Common myeloid progenitor, CD34-positive (primary cell): Measurements from ENCODE around the gene NTMT2.

Experiments used
- CTCF ChIA-PET: fragments of 350-600 bp; sonication (Branson Sonifier 250); formaldehyde crosslinking; loops from one replicate; lab custom pipeline; 2021; ENCODE audit warnings: antibody characterized with exemption; lab: Charles Lee
- POLR2A ChIA-PET: fragments of 350-600 bp; sonication (Branson Sonifier 250); formaldehyde crosslinking; loops from one replicate; lab custom pipeline; 2021; ENCODE audit warnings: antibody characterized with exemption; lab: Charles Lee
- DNase-seq, 3 donors: peaks; one replicate each; pipeline versions ENCODE4 v3.0.0 to v3.0.0-alpha.2; 2013
- H3K27ac ChIP-seq, 2 experiments: 1 replicate in 1 of 2; 2 replicates in 1 of 2; pipeline ENCODE4 v1.7.0; 2013; ENCODE audit warnings: inconsistent platforms in 2 of 2, low read length in 2 of 2, mild to moderate bottlenecking in 2 of 2, low read depth in 1 of 2, moderate library complexity in 1 of 2; ENCODE audit not compliant: severe bottlenecking in 2 of 2, insufficient read depth in 1 of 2, poor library complexity in 1 of 2
- H3K27me3 ChIP-seq, 5 experiments: replicated peaks in 2 of 5; 1 replicate in 3 of 5; 2 replicates in 2 of 5; pipeline versions ENCODE4 v1.6.1 to v1.7.0; 2013; ENCODE audit warnings: low read length in 4 of 5, mild to moderate bottlenecking in 2 of 5, moderate library complexity in 2 of 5, inconsistent platforms in 1 of 5; ENCODE audit not compliant: insufficient read depth in 5 of 5, control insufficient read depth in 4 of 5
- H3K36me3 ChIP-seq, 4 experiments: 1 replicate in 2 of 4; 2 replicates in 2 of 4; pipeline versions ENCODE4 v1.6.1 to v1.7.0; 2013; ENCODE audit warnings: low read length in 3 of 4, control low read depth in 1 of 4, mild to moderate bottlenecking in 1 of 4; ENCODE audit not compliant: control insufficient read depth in 4 of 4, insufficient read depth in 4 of 4
- H3K4me1 ChIP-seq, 4 experiments: 1 replicate in 3 of 4; 2 replicates in 1 of 4; pipeline versions ENCODE4 v1.6.1 to v1.7.1; 2013; ENCODE audit warnings: low read length in 3 of 4, mild to moderate bottlenecking in 3 of 4, control low read depth in 1 of 4, inconsistent platforms in 1 of 4, moderate library complexity in 1 of 4; ENCODE audit not compliant: control insufficient read depth in 4 of 4, insufficient read depth in 4 of 4; ENCODE audit errors: control extremely low read depth in 1 of 4
- H3K4me3 ChIP-seq, 7 experiments: 1 replicate in 4 of 7; 2 replicates in 3 of 7; pipeline versions ENCODE4 v1.5.1 to v1.7.0; 2013; ENCODE audit warnings: mild to moderate bottlenecking in 7 of 7, low read length in 6 of 7, moderate library complexity in 6 of 7, inconsistent platforms in 2 of 7, low read depth in 2 of 7, control low read depth in 1 of 7; ENCODE audit not compliant: insufficient read depth in 4 of 7, control insufficient read depth in 1 of 7; ENCODE audit errors: extremely low read depth in 1 of 7
- H3K9me3 ChIP-seq, 5 experiments: 1 replicate in 4 of 5; 2 replicates in 1 of 5; pipeline versions ENCODE4 v1.6.1 to v1.7.1; 2013; ENCODE audit warnings: low read length in 4 of 5, mild to moderate bottlenecking in 2 of 5, inconsistent platforms in 1 of 5, low read depth in 1 of 5, moderate library complexity in 1 of 5; ENCODE audit not compliant: control insufficient read depth in 4 of 5, insufficient read depth in 2 of 5; ENCODE audit errors: control extremely low read depth in 1 of 5
- WGBS: methylation state at CpG from one replicate; pipeline ENCODE4 v1.1.5; 2013; ENCODE audit not compliant: insufficient coverage; 5-methylcytosine and 5-hydroxymethylcytosine counted together

The NTMT2 gene

GRCh38 chr1:170203693-170204092 lies 57.9 kb downstream of the NTMT2 start:
- Histone ChIP-seq H3K27me3 (no peaks in the 10 kb centered on the region), H3K36me3 (no peaks in the 10 kb centered on the region), H3K4me1 (no peaks in the 10 kb centered on the region), H3K27ac (no peak overlapping the region), H3K4me3 (no peak overlapping the region), H3K9me3 (peaks cover 0 to 3% (median 0%) of the 10 kb centered on the region in 5 experiments)
- ChIA-PET POLR2A (no interaction called here), CTCF (no interaction called here)
- no peak for DNase-seq

DNA sequence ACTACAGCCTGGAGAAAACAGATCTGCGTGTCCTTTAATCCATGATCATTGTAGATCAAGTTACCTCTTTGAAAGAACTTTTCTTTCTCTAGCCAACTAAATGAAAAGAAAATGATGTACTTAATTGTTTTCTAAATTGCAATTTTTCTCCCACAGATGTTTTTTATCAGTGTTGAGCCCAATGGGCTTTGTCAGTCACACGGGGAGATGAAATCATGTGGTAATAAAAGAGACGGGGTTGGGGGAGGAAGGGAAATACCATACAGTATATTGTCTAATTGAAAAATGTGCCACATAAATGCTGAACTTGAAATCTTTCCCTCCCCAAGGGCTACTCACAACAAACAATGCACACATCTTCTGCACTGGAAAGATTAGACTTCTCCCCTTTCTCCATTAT lies 58.4 kb downstream of the NTMT2 start:
- POLR2A ChIA-PET = no interaction called here
- CTCF ChIA-PET = no interaction called here

GRCh38 chr1:170205301-170205700 lies 59.5 kb downstream of the NTMT2 start:
- Histone ChIP-seq H3K4me1 (no peaks in the 10 kb centered on the region), H3K27ac (no peak overlapping the region), H3K4me3 (no peak overlapping the region), H3K27me3 (no peaks in the 10 kb centered on the region), H3K9me3 (peaks cover 0 to 3% (median 0%) of the 10 kb centered on the region in 5 experiments), H3K36me3 (no peaks in the 10 kb centered on the region)
- DNase-seq = no peak
- POLR2A ChIA-PET = no interaction called here
- CTCF ChIA-PET = no interaction called here

More for the DNA sequence above, 58.4 kb downstream of the NTMT2 start:
- H3K27ac ChIP-seq = no peak overlapping the region
- no CpG with 5 or more reads among the region's 3 CpGs for WGBS
- DNase-seq = no peak
- H3K36me3 ChIP-seq = no peaks in the 10 kb centered on the region
- H3K27me3 ChIP-seq = no peaks in the 10 kb centered on the region
- peaks cover 0 to 3% (median 0%) of the 10 kb centered on the region in 5 experiments for H3K9me3 ChIP-seq
- no peak overlapping the region for H3K4me3 ChIP-seq
- no peaks in the 10 kb centered on the region for H3K4me1 ChIP-seq

DNA sequence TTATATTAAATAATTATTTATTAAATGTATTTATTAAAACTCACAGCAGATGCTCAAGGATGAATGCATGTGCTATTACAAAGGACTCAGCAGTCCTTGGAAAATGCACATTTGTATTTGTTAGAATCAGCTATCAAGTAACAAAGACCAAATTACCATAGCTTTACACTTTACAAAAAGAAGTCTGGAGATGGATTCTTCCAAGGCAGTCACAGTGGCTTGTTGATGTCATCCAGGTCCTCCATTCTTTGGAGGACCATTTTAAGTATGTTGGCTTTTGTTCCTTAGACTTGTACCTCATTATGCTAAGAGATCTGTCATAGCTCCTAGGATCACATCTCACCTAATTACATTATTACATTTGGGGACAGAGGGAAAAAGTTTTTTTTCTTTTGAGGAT lies 63.4 kb downstream of the NTMT2 start:
- POLR2A ChIA-PET = no interaction called here
- CTCF ChIA-PET = no interaction called here
- H3K27me3 ChIP-seq = peaks cover 0 to 7% (median 3%) of the 10 kb centered on the region in 5 experiments
- H3K4me1 ChIP-seq = peaks cover 0 to 4% (median 0%) of the 10 kb centered on the region in 4 experiments
- DNase-seq = no peak
- H3K9me3 ChIP-seq = peaks cover 0 to 3% (median 0%) of the 10 kb centered on the region in 5 experiments
- H3K4me3 ChIP-seq = no peak overlapping the region
- H3K27ac ChIP-seq = no peak overlapping the region
- H3K36me3 ChIP-seq = no peaks in the 10 kb centered on the region

- POLR2A ChIA-PET = no interaction called here
Measured at GRCh38 chr1:170210142-170210541, 64.4 kb downstream of the NTMT2 start.

GRCh38 chr1:170213596-170213995 lies 67.8 kb downstream of the NTMT2 start:
- 93% methylated on average over 6 of the region's 6 CpGs for WGBS
- Histone ChIP-seq H3K36me3 (no peaks in the 10 kb centered on the region), H3K4me1 (peaks cover 0 to 4% (median 0%) of the 10 kb centered on the region in 4 experiments), H3K9me3 (peaks cover 0 to 4% (median 0%) of the 10 kb centered on the region in 5 experiments), H3K27me3 (peaks cover 0 to 14% (median 3%) of the 10 kb centered on the region in 5 experiments), H3K27ac (no peak overlapping the region), H3K4me3 (peak overlapping the region in 1 of 7 experiments; percentile 0)
- ChIA-PET POLR2A (no interaction called here), CTCF (no interaction called here)
- no peak for DNase-seq

More at GRCh38 chr1:170210142-170210541, 64.4 kb downstream of the NTMT2 start:
- H3K27ac ChIP-seq = no peak overlapping the region
- peaks cover 0 to 4% (median 0%) of the 10 kb centered on the region in 4 experiments for H3K4me1 ChIP-seq
- peaks cover 0 to 13% (median 3%) of the 10 kb centered on the region in 5 experiments for H3K27me3 ChIP-seq
- H3K9me3 ChIP-seq = peaks cover 0 to 3% (median 0%) of the 10 kb centered on the region in 5 experiments
- CTCF ChIA-PET = no interaction called here
- no peak overlapping the region for H3K4me3 ChIP-seq
- H3K36me3 ChIP-seq = no peaks in the 10 kb centered on the region
- WGBS = 90% methylated on average over 2 of the region's 3 CpGs
- DNase-seq = no peak

DNA sequence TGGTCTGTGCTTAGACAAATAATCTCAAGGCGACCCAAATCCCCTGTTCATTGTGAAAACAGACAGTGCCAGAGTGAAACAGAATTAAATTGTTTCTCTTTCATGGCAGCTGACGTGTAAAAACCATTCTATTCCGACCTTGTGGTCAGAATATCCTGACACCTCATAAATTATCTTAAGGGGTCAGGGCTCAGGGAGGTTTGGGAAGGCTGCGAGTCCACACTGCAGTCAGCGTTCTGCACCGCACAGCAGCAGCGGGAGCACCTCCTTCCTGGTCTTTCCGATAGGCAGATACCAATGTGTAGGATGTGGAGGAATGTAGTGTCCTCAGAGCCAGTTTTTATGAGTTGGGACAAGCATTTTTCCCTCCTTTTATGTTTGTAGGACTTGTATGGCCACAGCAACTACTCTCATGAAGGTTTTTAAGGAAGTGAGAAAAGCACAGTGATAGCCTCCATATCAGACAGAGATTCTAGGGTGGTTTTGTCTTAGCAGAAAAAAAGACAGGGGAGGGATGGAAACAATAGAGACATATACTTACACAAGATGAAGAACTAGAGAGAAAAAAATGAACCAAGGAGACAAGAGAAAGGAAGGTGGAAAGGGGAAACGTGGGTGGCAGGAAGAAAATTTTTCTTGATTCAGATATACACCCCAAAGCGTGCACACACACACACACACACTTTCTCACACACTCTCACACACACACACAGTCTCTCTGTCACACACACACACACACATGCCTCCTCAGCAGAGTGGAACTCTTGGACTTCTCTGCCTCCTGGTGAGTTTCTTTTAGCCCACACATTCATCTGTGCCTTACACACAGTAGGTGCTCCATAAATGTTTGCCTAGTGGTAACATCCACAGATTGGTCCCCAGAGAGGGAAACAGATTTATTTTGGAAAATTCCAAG lies 68.6 kb downstream of the NTMT2 start:
- DNase-seq = no peak
- POLR2A ChIA-PET = no interaction called here
- Histone ChIP-seq H3K36me3 (no peaks in the 10 kb centered on the region), H3K27ac (no peak overlapping the region), H3K4me3 (peak overlapping the region in 1 of 7 experiments; percentile 0), H3K9me3 (peaks cover 0 to 4% (median 0%) of the 10 kb centered on the region in 5 experiments), H3K4me1 (peaks cover 0 to 4% (median 0%) of the 10 kb centered on the region in 4 experiments), H3K27me3 (peaks cover 0 to 14% (median 3%) of the 10 kb centered on the region in 5 experiments)
- WGBS = 20% methylated on average over 5 of the region's 10 CpGs
- CTCF ChIA-PET = no interaction called here
